ENCODE results near the gene GUCA2A.
A peak's percentile ranks its signal among the peaks of the same experiment; 100 is the strongest.

Gene GUCA2A

GRCh38 chr1:42176902-42177519 lies 12.5 kb upstream of the GUCA2A start:
- DNase-seq (ENCODE audit: low spot score) = peak; percentile 47

GRCh38 chr1:42175314-42176054 lies 10.9 kb upstream of the GUCA2A start:
- DNase-seq (ENCODE audit: low spot score) = no peak

GRCh38 chr1:42173961-42174735 lies 9.6 kb upstream of the GUCA2A start:
- no peak for DNase-seq (ENCODE audit: low spot score)

- peak; percentile 60 for DNase-seq (ENCODE audit: low spot score)
Measured at GRCh38 chr1:42173155-42173933, 8.8 kb upstream of the GUCA2A start.

- no peak for DNase-seq (ENCODE audit: low spot score)
Measured at GRCh38 chr1:42172381-42173133, 8.0 kb upstream of the GUCA2A start.

- no peak for DNase-seq (ENCODE audit: low spot score)
Measured at GRCh38 chr1:42171679-42172266, 7.2 kb upstream of the GUCA2A start.

GRCh38 chr1:42170779-42171621 lies 6.5 kb upstream of the GUCA2A start:
- no peak for DNase-seq (ENCODE audit: low spot score)

GRCh38 chr1:42168763-42169162 lies 4.2 kb upstream of the GUCA2A start:
- DNase-seq (ENCODE audit: low spot score) = no peak

GRCh38 chr1:42168391-42168670 lies 3.8 kb upstream of the GUCA2A start:
- no peak for DNase-seq (ENCODE audit: low spot score)

- no peak for DNase-seq (ENCODE audit: low spot score)
Measured at GRCh38 chr1:42167611-42168390, 3.3 kb upstream of the GUCA2A start.

- DNase-seq (ENCODE audit: low spot score) = no peak
Measured at GRCh38 chr1:42165511-42166210, 1.1 kb upstream of the GUCA2A start.

GRCh38 chr1:42163536-42164503 lies 725 bp downstream of the GUCA2A start:
- DNase-seq (ENCODE audit: low spot score) = no peak

GRCh38 chr1:42163114-42163513 lies 1.4 kb downstream of the GUCA2A start:
- no peak for DNase-seq (ENCODE audit: low spot score)

- DNase-seq (ENCODE audit: low spot score) = no peak
Measured at GRCh38 chr1:42162181-42162580, 2.4 kb downstream of the GUCA2A start.

- no peak for DNase-seq (ENCODE audit: low spot score)
Measured at GRCh38 chr1:42158189-42158588, 6.4 kb downstream of the GUCA2A start.

GRCh38 chr1:42157667-42158066 lies 6.9 kb downstream of the GUCA2A start:
- no peak for DNase-seq (ENCODE audit: low spot score)

- no peak for DNase-seq (ENCODE audit: low spot score)
Measured at GRCh38 chr1:42155362-42155761, 9.2 kb downstream of the GUCA2A start.

GRCh38 chr1:42154685-42155084 lies 9.9 kb downstream of the GUCA2A start:
- no peak for DNase-seq (ENCODE audit: low spot score)
